ENCODE data around the gene PHYHD1. TPM values are rescaled to one million over a fixed set of nuclear protein-coding genes. Genes with fewer than 3 reads are reported as not detected.

The PHYHD1 gene
- total RNA-seq, 1 experiment from 2014 or later: 18.0 TPM

DNA sequence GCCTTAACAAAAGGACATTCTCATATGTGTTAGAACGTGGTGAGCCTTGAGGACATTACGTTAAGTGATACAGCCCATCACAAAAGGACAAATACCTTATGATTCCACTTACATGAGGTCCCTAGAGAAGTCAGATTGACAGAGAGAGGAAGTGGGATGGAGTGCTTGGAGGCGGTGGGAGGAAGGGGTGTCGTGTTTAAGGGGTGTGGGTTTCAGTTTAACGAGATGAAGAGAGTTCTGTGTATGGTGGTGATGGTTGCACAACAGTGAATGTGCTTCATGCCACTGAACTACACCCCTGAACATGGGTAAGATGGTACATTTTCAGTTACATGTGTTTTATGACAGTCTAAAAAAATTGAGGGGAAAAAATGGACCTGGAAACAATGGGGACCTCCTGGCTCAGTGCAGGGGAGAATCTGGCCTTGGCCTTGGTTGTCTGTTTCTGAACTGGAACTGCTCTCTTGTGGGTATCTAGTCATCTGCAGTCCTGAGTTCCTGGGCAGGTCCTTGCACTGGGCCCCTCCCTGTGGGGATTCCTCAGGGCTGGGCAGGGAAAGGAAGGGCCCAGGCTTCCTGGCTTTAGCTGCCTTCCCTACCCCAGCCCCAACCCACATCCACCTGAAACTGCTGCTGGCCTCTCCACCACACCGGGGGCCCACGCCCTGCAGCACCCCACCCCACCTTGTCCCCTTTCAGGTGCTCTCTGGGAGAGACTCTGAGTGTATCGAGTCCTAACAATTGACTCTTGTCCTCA, 21.0 kb upstream of the PHYHD1 start:
- Histone ChIP-seq H3K79me1 (ENCODE audit: insufficient read depth, low read depth, low read length, poor library complexity, severe bottlenecking) (no peaks in the 10 kb centered on the region), H2BK15ac (ENCODE audit: low read depth, low read length) (no peak overlapping the region), H3K27ac (ENCODE audit: insufficient read length, low read depth, low read length) (no peak overlapping the region), H3K18ac (ENCODE audit: insufficient read length, low read depth, low read length) (no peak overlapping the region), H4K91ac (ENCODE audit: insufficient read length, low read depth, low read length) (no peak overlapping the region), H3K79me2 (ENCODE audit: insufficient read depth, low read length) (peaks cover 3% of the 10 kb centered on the region; the same call in 1 of the 2 replicates), H3T11ph (ENCODE audit: low read length) (no peak overlapping the region), H2AK5ac (ENCODE audit: insufficient read length, low read length) (no peak overlapping the region), H3K4ac (ENCODE audit: low read depth, low read length) (no peak overlapping the region), H2BK20ac (ENCODE audit: low read depth, low read length, poor library complexity, severe bottlenecking) (no peak overlapping the region), H3K9me3 (ENCODE audit: control insufficient read depth, low read depth, low read length) (no peaks in the 10 kb centered on the region), H4K20me1 (ENCODE audit: control insufficient read depth, insufficient read depth, insufficient read length) (no peaks in the 10 kb centered on the region), H2AFZ (ENCODE audit: low read length) (no peak overlapping the region), H2BK5ac (ENCODE audit: insufficient read length, low read length) (no peak overlapping the region), H4K8ac (replicated peaks; ENCODE audit: insufficient read length, low read depth, low read length) (no peak overlapping the region), H3K23me2 (ENCODE audit: insufficient read length, low read depth, low read length, poor library complexity, severe bottlenecking) (no peaks in the 10 kb centered on the region), H3K9ac (ENCODE audit: extremely low read depth, insufficient read length, low read length) (no peak overlapping the region), H2BK120ac (ENCODE audit: low read depth, low read length, poor library complexity, severe bottlenecking) (no peak overlapping the region), H3K4me2 (ENCODE audit: insufficient read depth, insufficient read length, low read length) (no peak overlapping the region), H3K56ac (ENCODE audit: insufficient read length, low read depth, low read length) (no peak overlapping the region), H3K23ac (ENCODE audit: insufficient read length, low read depth, low read length) (no peak overlapping the region), H3K4me1 (ENCODE audit: insufficient read depth, low read length) (no peaks in the 10 kb centered on the region; the same call in 1 of the 2 replicates), H4K5ac (ENCODE audit: insufficient read length, low read depth, low read length) (no peak overlapping the region), H3K14ac (ENCODE audit: insufficient read depth, low read length) (no peak overlapping the region), H2BK12ac (ENCODE audit: insufficient read length, low read depth, low read length) (no peak overlapping the region), H3K27me3 (ENCODE audit: insufficient read depth, low read length) (no peaks in the 10 kb centered on the region)
- DNase-seq: no peak
- H3K27me3 Mint-ChIP-seq (ENCODE audit: low read depth): no peaks in the 10 kb centered on the region
- H3K9me3 Mint-ChIP-seq: no peaks in the 10 kb centered on the region
- peaks cover 12 to 30% (median 23%) of the 10 kb centered on the region in 3 experiments for H3K36me3 Mint-ChIP-seq (ENCODE audit: insufficient read depth in 1 of 3, low read depth in 3 of 3)
- TF ChIP-seq, protein P1, sequence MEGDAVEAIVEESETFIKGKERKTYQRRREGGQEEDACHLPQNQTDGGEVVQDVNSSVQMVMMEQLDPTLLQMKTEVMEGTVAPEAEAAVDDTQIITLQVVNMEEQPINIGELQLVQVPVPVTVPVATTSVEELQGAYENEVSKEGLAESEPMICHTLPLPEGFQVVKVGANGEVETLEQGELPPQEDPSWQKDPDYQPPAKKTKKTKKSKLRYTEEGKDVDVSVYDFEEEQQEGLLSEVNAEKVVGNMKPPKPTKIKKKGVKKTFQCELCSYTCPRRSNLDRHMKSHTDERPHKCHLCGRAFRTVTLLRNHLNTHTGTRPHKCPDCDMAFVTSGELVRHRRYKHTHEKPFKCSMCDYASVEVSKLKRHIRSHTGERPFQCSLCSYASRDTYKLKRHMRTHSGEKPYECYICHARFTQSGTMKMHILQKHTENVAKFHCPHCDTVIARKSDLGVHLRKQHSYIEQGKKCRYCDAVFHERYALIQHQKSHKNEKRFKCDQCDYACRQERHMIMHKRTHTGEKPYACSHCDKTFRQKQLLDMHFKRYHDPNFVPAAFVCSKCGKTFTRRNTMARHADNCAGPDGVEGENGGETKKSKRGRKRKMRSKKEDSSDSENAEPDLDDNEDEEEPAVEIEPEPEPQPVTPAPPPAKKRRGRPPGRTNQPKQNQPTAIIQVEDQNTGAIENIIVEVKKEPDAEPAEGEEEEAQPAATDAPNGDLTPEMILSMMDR (conservative IDR thresholded peaks at IDR 0.05): no peak
- no peak overlapping the region for H3K4me3 Mint-ChIP-seq
- peaks cover 15 to 24% of the 10 kb centered on the region in 2 experiments for H3K4me1 Mint-ChIP-seq
- no CpG with 5 or more reads among the region's 8 CpGs for WGBS (ENCODE audit: extremely low coverage, insufficient read length, low lambda C conversion rate)
- H3K27ac Mint-ChIP-seq: peak overlapping the region; percentile 16 to 64 (median 63); a peak in 5 of 7 replicates
